ENCODE data around the gene ESAM.

Gene ESAM

DNA sequence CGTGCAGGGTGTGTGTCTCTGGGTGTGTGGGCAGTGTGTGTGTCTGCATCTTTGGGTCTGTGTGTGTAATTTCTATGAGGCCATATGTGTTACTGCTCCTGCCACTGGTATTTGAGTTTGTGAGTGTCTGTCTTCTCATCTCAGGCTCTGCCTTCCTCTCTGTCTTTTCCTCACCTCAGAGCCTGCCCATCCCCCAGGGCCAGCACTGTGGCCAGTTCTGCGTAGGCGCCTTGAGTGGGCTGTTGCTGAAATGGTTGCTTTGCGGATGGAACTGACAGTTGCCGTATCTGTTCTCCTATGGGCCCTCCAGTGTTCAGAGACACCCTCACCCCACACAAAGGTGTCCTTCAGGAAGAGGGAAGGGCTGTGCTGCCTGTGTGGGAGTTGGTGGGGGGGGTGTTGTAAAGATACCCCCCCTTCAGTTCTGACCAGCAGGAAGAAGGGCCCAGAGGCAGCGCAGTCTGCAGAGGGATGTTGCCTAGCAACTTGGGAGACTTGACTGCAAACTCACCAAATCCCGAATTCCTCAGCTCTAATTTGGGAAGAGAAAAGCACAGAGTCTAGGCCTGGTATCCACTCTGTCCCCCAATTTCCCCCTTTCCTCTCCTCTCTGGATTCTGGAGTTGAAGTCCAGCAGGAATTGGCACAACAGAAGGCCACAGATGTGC lies 24.3 kb downstream of the ESAM start:
- H3K27ac ChIP-seq: no peak overlapping the region
- TF ChIP-seq ZFX (IDR thresholded peaks at IDR 0.05): no peak
- TF ChIP-seq, protein P1, sequence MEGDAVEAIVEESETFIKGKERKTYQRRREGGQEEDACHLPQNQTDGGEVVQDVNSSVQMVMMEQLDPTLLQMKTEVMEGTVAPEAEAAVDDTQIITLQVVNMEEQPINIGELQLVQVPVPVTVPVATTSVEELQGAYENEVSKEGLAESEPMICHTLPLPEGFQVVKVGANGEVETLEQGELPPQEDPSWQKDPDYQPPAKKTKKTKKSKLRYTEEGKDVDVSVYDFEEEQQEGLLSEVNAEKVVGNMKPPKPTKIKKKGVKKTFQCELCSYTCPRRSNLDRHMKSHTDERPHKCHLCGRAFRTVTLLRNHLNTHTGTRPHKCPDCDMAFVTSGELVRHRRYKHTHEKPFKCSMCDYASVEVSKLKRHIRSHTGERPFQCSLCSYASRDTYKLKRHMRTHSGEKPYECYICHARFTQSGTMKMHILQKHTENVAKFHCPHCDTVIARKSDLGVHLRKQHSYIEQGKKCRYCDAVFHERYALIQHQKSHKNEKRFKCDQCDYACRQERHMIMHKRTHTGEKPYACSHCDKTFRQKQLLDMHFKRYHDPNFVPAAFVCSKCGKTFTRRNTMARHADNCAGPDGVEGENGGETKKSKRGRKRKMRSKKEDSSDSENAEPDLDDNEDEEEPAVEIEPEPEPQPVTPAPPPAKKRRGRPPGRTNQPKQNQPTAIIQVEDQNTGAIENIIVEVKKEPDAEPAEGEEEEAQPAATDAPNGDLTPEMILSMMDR (conservative IDR thresholded peaks at IDR 0.05): no peak

DNA sequence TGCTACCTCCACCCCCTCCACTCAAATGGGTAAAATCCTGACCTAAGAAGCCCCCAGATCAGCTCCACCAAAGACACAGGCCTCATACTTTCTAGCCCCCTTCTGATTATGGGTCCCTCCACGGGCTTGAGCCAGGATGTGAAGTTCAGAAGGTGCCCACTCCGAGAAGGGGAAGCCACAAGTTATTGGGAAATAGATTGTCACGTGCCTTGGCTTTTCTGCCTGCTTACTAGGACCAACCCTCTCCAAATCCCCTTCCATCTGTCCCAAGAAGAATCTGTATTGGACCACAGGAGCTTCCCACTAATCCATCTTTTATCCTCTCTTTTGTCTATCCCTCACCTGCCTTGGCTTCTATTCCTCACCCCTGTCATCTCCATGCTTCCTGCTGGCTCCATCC lies 25.4 kb downstream of the ESAM start:
- TF ChIP-seq, protein P1 (conservative IDR thresholded peaks at IDR 0.05): no peak
- TF ChIP-seq ZFX (IDR thresholded peaks at IDR 0.05): no peak
- no peak overlapping the region for H3K27ac ChIP-seq

DNA sequence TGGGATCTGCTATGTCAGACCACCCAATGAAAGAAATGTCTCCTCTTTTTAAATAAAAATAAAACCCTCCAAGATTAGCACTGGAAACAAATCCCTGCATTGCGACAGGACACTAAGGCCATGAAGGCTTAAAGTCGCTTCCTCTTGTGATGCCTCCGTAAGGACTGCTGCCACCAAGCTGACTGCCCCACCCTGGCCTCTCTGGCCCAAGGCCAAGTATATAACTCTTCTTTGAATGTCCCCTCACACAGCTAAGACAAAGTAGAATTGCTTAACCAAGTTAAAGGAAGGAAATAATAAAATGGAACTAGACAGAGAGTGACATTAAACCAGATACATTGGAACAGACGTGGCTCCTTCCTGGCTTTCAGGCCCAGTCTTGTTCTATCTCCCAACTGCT lies 29.9 kb downstream of the ESAM start:
- no peak overlapping the region for H3K27ac ChIP-seq
- TF ChIP-seq, protein P1 (conservative IDR thresholded peaks at IDR 0.05): no peak
- TF ChIP-seq ZFX (IDR thresholded peaks at IDR 0.05): no peak

DNA sequence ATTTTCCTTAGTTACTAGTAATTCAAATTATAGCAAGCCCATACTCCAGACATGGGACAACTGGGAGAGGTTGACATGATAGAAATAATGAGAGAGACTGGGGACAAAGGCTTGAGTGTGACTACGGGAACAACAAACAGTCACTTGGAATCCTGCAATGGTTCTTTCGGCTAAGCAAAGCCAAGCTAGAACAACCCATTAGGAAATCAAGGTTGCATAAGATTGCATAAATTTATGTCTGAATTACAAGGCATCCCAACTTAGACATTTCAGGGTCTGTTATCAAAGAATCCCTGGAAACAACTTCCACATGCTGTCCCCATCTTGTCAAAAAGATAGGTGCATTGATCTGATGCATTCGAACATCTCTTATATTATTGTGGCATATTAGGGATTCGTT lies 32.5 kb downstream of the ESAM start:
- no peak overlapping the region for H3K27ac ChIP-seq
- TF ChIP-seq ZFX (IDR thresholded peaks at IDR 0.05): no peak
- TF ChIP-seq, protein P1 (conservative IDR thresholded peaks at IDR 0.05): no peak

DNA sequence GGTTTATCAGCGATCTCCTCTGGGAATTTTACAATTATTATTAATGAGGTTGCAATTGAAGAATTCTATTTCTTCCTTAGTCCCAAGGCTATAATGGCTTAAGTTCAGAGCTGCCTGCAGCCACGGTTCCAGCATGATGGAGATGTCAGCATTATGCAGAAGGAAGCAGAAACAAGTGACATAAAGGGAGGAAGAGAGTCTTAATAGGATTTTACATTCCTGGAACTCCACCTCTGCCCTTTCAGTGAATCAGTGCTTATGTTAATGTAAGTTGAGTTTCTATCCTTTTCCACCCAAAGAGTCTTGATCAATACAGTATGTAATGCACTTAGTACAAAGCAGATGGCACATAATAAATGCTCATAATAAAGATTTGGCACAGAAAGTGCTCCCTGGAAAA lies 34.0 kb downstream of the ESAM start:
- TF ChIP-seq, protein P1 (conservative IDR thresholded peaks at IDR 0.05): no peak
- TF ChIP-seq ZFX (IDR thresholded peaks at IDR 0.05): no peak

DNA sequence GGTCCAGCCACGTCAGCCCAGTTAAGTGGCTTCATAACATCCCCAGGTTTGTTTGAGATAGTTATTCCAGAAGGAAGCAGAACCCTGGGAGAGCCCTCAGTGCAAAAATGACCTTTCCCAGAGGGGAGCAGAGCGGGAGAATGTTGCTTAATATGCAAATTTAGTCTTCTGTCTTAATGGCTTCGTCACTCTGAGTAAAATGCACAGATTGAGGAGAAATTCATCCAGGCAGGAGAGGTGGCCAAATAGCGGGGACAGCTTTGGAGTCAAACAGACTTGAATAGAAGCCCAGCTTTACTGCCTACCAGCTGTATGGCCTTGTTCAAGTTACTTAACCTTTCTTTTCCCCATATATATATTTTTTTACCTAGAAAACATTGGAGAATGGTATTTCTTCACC lies 34.6 kb downstream of the ESAM start:
- no peak overlapping the region for H3K27ac ChIP-seq
- TF ChIP-seq ZFX (IDR thresholded peaks at IDR 0.05): no peak
- TF ChIP-seq, protein P1 (conservative IDR thresholded peaks at IDR 0.05): no peak

More for the DNA sequence above, 34.0 kb downstream of the ESAM start:
- H3K27ac ChIP-seq: no peak overlapping the region

DNA sequence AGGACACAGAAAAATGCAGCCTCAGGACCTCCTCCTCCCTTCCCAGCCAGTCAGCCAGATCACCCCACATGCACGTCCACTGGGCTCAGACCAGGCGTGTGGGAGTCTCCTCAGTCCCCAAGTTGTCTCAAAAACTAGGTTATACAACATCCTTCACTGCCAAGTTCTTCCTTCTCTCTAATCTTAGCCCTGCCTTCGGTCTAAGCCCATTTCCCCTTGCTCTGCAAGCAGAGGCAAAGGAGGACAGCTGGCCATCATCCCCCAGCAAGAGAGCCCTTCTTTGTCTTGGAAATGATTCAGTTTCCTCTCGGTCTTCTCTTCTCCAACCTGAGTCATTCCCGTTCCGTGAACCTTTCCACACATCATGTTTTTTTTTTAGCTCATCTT lies 36.4 kb downstream of the ESAM start:
- no peak overlapping the region for H3K27ac ChIP-seq
- TF ChIP-seq ZFX (IDR thresholded peaks at IDR 0.05): no peak
- TF ChIP-seq, protein P1 (conservative IDR thresholded peaks at IDR 0.05): no peak

Measured in C4-2B (cell line).